Skeletal muscle tissue (tissue), 4 donors: ENCODE measurements around the gene ZNF446. TPM values are rescaled to one million over a fixed set of nuclear protein-coding genes. Genes with fewer than 3 reads are reported as not detected.
"Not testable (repeated sequence)": the region's sequence is repeated elsewhere in the genome, so short reads cannot be mapped to it uniquely, and the experiment has no call there.

Experiments
- H3K27ac ChIP-seq: one replicate; pipeline ENCODE4 v1.7.0; 2013; ENCODE audit warnings: mild to moderate bottlenecking, low read depth, low read length, inconsistent platforms
- H3K27me3 ChIP-seq, 3 donors: one replicate each; pipeline ENCODE4 v1.7.0; 2013; ENCODE audit warnings: low read length in 3 of 3; ENCODE audit not compliant: control insufficient read depth in 3 of 3, insufficient read depth in 3 of 3
- H3K36me3 ChIP-seq, 3 donors: one replicate each; pipeline ENCODE4 v1.7.0; 2013; ENCODE audit warnings: low read length in 3 of 3; ENCODE audit not compliant: control insufficient read depth in 3 of 3, insufficient read depth in 3 of 3
- H3K4me1 ChIP-seq, 3 donors: one replicate each; pipeline ENCODE4 v1.7.0; 2013; ENCODE audit warnings: low read length in 3 of 3, mild to moderate bottlenecking in 3 of 3; ENCODE audit not compliant: control insufficient read depth in 3 of 3, insufficient read depth in 3 of 3
- H3K4me3 ChIP-seq, 3 donors: one replicate each; pipeline ENCODE4 v1.7.0; 2013; ENCODE audit warnings: low read length in 3 of 3
- H3K9ac ChIP-seq, 3 donors: one replicate each; pipeline ENCODE4 v1.7.0; 2013; ENCODE audit warnings: low read length in 3 of 3, mild to moderate bottlenecking in 3 of 3, moderate library complexity in 2 of 3, low read depth in 1 of 3
- H3K9me3 ChIP-seq, 3 donors: one replicate each; pipeline ENCODE4 v1.7.0; 2013; ENCODE audit warnings: low read length in 3 of 3; ENCODE audit not compliant: control insufficient read depth in 3 of 3
- total RNA-seq: library from RNA; depleted of rRNA; stranded (reverse); fragments of >200 nt; gene quantifications from one replicate; pipeline ENCODE4 v1.2.3, GENCODE V29; 2014
- donor health status: Osteomylitis.

Gene ZNF446
- total RNA-seq, 1 donor from 2014 or later: 3.1 TPM

GRCh38 chr19:58479303-58479702, 3.2 kb downstream of the ZNF446 start:
- peaks cover 16 to 21% (median 21%) of the 10 kb centered on the region in 3 donors for H3K36me3 ChIP-seq
- no peak overlapping the region for H3K27ac ChIP-seq
- H3K9ac ChIP-seq: no peak overlapping the region
- H3K9me3 ChIP-seq: no peaks in the 10 kb centered on the region
- H3K4me3 ChIP-seq: no peak overlapping the region
- peaks cover 18 to 37% (median 19%) of the 10 kb centered on the region in 3 donors for H3K4me1 ChIP-seq
- H3K27me3 ChIP-seq: no peaks in the 10 kb centered on the region

DNA sequence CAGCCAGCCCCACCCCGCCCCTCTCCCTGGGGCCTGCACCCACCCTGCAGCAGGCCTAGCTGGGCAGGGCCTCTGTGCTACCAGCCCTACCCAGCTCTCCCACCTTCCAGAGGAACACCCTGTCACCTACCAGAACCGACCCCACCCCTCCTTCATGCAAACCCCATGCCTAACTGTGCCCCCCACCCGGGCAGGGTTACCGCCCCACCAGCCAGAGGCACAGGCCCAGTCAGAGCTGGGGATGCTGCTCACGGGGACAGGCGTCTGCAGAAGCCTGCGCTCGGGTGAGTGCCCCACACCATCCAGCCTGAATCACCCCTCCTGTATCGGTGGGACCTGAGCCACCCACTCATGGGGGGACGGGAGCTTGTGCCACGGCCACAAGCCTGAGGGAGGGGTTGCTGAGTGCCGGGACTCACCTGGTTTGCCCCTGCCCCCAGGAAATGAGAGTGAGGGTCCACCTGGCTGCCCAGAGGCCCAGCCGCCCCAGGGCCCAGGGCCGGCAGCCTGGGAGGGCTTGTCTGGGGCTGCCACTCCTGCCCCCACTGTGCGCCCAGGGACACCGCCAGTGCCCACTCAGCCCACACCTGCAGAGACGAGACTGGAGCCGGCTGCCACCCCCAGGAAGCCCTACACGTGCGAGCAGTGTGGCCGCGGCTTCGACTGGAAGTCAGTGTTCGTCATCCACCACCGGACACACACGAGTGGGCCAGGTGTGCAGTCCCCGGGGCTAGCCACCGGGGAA, 3.8 kb downstream of the ZNF446 start:
- H3K9ac ChIP-seq: no peak overlapping the region
- H3K4me1 ChIP-seq: peaks cover 14 to 31% (median 16%) of the 10 kb centered on the region in 3 donors
- H3K27ac ChIP-seq: no peak overlapping the region
- H3K4me3 ChIP-seq: no peak overlapping the region
- H3K9me3 ChIP-seq: no peaks in the 10 kb centered on the region
- H3K36me3 ChIP-seq: peaks cover 16 to 21% (median 21%) of the 10 kb centered on the region in 3 donors
- H3K27me3 ChIP-seq: no peaks in the 10 kb centered on the region

DNA sequence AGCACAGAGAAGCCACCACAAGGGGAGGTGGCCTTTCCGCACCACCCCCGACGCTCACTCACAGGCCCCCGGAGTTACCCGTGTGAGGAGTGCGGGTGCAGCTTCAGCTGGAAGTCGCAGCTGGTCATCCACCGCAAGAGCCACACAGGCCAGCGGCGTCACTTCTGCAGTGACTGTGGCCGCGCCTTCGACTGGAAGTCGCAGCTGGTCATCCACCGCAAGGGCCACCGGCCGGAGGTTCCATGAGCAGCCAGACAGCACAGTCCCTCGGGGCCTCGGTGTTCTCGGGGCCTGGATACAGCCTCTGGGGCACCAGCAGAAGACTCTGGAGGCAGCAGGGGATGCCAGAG, 4.3 kb downstream of the ZNF446 start:
- Histone ChIP-seq H3K4me3 (no peak overlapping the region), H3K9me3 (no peaks in the 10 kb centered on the region), H3K27ac (no peak overlapping the region), H3K4me1 (peaks cover 9 to 25% (median 12%) of the 10 kb centered on the region in 3 donors), H3K9ac (no peak overlapping the region), H3K27me3 (no peaks in the 10 kb centered on the region), H3K36me3 (peaks cover 16 to 21% (median 21%) of the 10 kb centered on the region in 3 donors)

DNA sequence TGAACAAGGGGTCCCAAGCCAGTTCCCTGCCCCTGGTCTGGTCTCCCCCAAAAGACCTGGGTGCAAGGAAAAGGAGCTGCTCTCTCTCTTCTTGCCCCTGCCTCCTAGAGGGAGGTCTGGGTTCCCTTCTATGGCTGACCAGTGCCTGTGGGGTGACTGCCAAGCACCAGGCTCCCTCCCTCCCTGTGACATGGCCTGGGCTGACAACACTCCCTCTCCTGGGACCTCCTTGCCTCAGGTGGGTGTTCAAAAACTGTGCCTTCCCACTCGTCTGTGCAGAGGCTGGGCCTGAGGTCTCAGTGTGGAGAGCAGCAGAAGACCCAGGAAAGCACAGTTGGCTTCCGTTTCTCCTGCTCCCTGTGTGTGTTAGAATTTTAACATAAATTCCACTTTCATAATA, 4.7 kb downstream of the ZNF446 start:
- no peaks in the 10 kb centered on the region for H3K9me3 ChIP-seq
- no peak overlapping the region for H3K27ac ChIP-seq
- peaks cover 16 to 21% (median 21%) of the 10 kb centered on the region in 3 donors for H3K36me3 ChIP-seq
- peaks cover 8 to 22% (median 12%) of the 10 kb centered on the region in 3 donors for H3K4me1 ChIP-seq
- no peaks in the 10 kb centered on the region for H3K27me3 ChIP-seq
- no peak overlapping the region for H3K4me3 ChIP-seq
- no peak overlapping the region for H3K9ac ChIP-seq

DNA sequence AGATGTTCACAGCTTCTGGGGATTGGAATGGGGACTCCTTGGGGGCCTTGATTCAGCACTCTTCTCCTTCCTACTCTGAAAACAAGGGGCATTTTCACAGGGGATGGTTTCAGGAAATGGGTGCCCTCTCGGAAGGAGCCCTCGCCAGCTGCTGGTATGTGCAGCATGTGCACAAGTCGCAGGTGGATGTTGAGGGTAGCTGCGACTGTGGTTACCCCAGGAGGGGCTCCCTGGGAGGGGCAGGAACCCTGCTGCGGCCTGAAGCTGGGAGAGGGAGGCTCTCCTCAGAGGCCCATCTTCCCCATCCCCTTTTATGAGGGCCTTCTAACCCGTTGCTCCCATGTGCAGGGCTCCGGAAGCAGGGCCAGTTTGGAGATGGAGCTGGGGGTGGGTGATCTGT, 6.2 kb downstream of the ZNF446 start:
- H3K4me3 ChIP-seq: no peak overlapping the region
- no peak overlapping the region for H3K9ac ChIP-seq
- H3K9me3 ChIP-seq: no peaks in the 10 kb centered on the region
- H3K27ac ChIP-seq: no peak overlapping the region
- no peaks in the 10 kb centered on the region for H3K27me3 ChIP-seq
- peaks cover 0 to 7% (median under 1%) of the 10 kb centered on the region in 3 donors for H3K4me1 ChIP-seq
- peaks cover 16 to 21% (median 21%) of the 10 kb centered on the region in 3 donors for H3K36me3 ChIP-seq

DNA sequence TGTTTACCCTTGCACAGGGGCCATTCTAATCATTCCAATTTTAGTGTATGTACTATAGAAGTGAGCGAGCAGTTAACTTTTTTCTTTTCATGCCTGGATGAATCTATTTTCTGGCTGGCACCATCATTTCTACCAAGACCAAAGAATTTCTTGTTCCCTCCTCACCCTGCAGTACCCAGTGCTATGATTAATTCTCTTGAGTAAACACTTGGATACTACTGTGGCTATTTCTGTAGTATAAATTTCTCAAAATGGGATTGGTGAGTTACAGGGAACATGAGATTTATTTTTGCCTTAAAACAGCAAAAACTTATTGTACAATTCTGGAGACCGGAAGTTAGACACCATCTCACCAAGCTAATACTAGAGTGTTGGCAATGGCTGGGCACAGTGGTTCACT, 7.6 kb downstream of the ZNF446 start:
- peaks cover 15 to 16% (median 15%) of the 10 kb centered on the region in 3 donors for H3K36me3 ChIP-seq
- H3K4me3 ChIP-seq: no peak overlapping the region
- no peaks in the 10 kb centered on the region for H3K27me3 ChIP-seq
- H3K27ac ChIP-seq: no peak overlapping the region
- H3K4me1 ChIP-seq: no peaks in the 10 kb centered on the region
- no peak overlapping the region for H3K9ac ChIP-seq
- no peaks in the 10 kb centered on the region for H3K9me3 ChIP-seq

- not testable (repeated sequence) for H3K9me3 ChIP-seq, H3K9ac ChIP-seq, H3K27ac ChIP-seq, H3K27me3 ChIP-seq, H3K4me3 ChIP-seq, H3K4me1 ChIP-seq
- H3K36me3 ChIP-seq: peaks cover 10 to 13% (median 11%) of the 10 kb centered on the region in 3 donors
These were observed 8.2 kb downstream of the ZNF446 start for GRCh38 chr19:58484349-58484748.

DNA sequence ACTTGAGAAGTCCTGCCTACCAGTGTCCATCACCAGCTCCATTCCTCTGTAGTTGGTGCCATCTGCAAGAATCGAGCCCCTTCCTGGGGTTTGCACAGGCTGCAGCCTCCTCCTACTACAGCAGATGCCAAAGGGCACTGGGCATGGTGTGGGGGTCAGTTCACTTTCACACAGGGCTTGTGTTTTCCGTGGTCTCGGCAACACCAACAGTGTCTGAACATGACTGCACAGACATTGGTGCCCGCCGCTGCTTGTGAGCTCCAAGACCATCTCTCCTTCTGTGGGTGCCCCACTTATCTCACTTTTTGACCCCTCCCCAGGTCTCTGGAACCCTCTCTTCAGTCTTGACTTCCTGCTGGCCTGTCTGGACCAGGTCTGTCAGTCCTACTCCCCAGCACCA, 15.2 kb downstream of the ZNF446 start:
- Histone ChIP-seq H3K9ac (no peak overlapping the region), H3K36me3 (no peaks in the 10 kb centered on the region), H3K4me3 (no peak overlapping the region), H3K27ac (no peak overlapping the region), H3K4me1 (no peaks in the 10 kb centered on the region), H3K9me3 (no peaks in the 10 kb centered on the region), H3K27me3 (no peaks in the 10 kb centered on the region)

- Histone ChIP-seq H3K27me3 (no peaks in the 10 kb centered on the region), H3K9ac (no peak overlapping the region), H3K27ac (no peak overlapping the region), H3K4me1 (no peaks in the 10 kb centered on the region), H3K36me3 (no peaks in the 10 kb centered on the region), H3K9me3 (no peaks in the 10 kb centered on the region), H3K4me3 (no peak overlapping the region)
These were observed 16.1 kb downstream of the ZNF446 start for GRCh38 chr19:58492265-58492664.

DNA sequence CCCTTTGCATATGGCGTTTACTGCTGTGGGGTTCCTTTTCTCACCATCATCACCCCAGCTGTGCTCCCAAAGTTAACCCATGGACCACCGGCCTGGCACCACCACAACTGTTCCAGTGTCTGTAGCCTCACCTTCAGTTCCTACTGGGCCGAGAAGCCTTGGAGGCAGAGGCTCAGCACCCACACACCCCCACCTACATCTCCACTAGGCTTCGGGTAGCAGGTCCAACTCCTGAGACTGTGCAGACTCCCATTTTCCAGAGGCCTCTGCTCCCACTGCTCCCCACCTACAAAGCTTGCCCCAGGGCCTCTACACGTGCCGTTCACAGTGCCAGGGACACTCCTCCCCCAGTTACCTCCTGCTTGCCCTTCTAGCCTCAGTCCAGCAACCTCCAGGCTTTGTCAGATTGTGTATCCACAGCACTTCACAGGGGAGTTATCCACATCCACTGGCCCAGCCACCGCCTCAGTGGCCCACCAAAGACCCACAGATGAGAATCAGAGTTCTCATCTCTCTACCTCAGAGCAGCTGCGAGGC, 21.6 kb downstream of the ZNF446 start:
- no peak overlapping the region for H3K4me3 ChIP-seq
- H3K27ac ChIP-seq: no peak overlapping the region
- no peaks in the 10 kb centered on the region for H3K36me3 ChIP-seq
- H3K27me3 ChIP-seq: no peaks in the 10 kb centered on the region
- peaks cover 21 to 27% (median 23%) of the 10 kb centered on the region in 3 donors for H3K4me1 ChIP-seq
- H3K9me3 ChIP-seq: no peaks in the 10 kb centered on the region
- peak overlapping the region in 1 of 3 donors; percentile 8 for H3K9ac ChIP-seq
